GM21360 (cell line): ENCODE data around the gene TLCD3B.
"Not testable (repeated sequence)": the region's sequence is repeated elsewhere in the genome, so short reads cannot be mapped to it uniquely, and the experiment has no call there.

Experiments used
- ATAC-seq: cut with Tn5 transposase; IDR thresholded peaks from one replicate; pipeline ENCODE4 v1.9.1; 2021; ENCODE audit warnings: mild to moderate bottlenecking, moderate library complexity; ENCODE audit not compliant: unreplicated experiment

The TLCD3B gene

DNA sequence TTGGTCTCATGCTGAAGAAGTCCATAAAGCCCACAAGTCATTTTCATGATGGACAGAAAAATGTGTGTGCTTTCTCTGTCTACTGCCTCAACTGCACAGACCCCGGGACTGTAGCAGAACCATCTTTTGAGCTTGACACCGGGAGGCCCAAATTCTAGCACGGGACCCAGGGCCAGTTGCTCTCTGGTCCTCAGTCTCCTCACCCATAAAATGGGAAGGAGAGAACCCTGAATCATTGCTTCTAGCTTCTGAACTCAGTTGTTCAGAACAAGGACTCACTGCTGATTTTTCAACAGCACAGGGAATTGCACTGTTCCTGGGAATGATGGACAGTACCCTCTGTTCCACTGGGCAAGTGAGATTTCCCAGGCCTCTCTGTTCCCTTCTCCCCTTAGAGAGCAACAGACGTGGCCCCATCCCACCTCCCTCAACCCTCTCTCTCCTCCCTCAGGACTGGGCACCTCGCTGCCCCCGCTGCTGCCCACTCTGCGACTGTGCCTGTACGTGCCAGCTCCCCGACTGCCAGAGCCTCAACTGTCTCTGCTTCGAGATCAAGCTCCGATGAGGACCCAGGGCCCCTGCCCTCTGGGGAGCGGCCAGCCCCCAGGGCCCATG lies 32.3 kb upstream of the TLCD3B start:
- ATAC-seq: no peak

DNA sequence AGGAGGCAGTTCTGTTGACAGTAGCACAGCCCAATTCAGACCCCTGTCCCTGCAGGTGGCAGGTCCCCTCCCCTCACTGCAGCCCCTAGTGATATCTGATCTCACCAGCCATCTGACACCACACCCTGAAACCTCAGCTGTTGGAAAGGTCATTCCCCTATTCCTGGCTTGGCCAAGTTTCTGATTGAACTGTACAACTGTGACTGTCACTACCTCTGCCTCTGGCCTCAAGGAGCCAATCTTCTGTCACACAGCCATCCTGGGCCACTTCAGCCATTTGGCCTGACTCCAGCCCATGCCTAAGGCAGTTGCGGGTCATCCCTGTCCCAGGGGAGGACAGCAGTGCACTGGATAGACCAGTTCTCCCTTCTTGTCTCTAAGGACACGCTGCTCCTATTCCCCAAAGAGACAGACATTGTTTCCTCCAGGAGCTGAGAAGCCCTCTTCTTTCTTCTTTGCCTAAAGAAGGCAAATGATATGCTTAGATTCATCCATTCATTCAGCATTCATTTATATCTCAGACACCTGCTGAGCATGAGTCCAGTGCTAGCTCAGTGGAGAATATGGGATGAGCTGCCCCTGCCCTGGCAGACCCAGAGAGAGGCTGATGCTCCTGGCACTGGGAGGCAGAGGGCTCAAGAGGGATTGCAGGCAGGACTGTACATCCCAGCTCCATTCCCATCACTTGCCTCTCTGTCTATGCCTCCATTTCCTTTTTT lies 29.9 kb upstream of the TLCD3B start:
- ATAC-seq: no peak

DNA sequence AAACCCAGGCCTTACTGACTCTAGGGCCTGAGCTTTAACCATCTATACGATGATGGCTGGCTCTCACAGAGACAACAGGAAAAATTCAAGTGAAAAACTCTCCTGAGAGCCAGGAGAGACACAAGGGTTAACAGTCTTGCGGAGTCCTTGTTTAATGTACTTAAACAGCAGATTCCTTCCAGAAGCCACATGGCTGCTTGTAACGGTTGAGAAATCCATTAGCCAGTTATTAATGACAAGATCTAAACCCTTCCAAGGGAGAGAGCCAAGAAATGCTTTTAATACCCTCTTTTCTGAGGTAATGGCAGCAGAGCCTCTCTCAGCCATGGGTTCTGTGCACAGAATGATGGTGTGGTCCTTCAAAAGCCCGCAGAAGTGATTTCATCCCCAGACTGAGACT lies 29.3 kb upstream of the TLCD3B start:
- no peak for ATAC-seq

DNA sequence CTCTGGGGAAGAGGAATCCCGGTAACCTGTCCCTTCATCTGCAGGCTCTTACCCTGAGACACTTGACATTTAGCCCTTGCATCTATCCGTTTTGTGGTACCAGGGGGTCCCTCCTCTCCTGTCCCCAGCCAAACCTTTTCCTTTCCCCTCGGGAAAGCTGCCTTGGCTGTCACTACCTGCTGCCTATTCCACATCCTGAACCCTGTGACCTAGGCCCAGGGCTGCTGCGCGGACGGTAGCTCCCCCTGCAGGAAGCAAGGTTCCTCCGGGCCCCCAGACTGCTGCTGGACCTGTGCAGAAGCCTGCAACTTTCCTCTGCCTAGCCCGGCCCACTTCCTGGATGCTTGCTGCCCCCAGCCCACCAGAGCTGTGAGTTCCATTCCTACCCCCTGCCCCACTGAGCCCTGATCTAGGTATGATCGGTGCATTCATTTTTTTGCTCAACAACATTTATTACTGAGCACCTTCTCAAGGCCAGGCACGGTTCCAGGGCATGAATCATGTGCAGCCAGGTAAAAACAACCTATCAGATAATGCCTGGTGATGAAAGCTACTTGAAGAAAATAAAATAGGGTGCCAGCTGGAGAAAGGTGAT lies 24.0 kb upstream of the TLCD3B start:
- no peak for ATAC-seq

DNA sequence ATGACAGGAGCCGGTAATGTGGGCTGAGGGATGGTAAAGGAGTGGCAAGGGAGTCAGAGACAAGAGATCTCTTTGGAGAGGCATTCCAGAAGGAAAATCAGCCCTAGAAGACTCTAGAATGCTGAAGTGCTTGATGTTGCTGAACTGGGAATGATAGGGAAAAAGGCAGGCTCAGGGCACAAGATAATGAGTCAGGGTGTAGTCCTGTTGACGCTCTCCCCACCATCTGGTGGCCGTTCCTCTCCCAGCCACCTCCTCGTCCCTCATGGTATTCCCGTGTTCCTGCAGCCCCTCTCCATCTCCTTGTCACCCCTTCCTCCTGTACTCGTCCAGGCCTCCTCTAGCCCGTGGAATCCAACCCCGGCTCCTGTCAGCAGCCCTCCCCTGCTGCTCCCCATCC lies 23.4 kb upstream of the TLCD3B start:
- ATAC-seq: no peak

DNA sequence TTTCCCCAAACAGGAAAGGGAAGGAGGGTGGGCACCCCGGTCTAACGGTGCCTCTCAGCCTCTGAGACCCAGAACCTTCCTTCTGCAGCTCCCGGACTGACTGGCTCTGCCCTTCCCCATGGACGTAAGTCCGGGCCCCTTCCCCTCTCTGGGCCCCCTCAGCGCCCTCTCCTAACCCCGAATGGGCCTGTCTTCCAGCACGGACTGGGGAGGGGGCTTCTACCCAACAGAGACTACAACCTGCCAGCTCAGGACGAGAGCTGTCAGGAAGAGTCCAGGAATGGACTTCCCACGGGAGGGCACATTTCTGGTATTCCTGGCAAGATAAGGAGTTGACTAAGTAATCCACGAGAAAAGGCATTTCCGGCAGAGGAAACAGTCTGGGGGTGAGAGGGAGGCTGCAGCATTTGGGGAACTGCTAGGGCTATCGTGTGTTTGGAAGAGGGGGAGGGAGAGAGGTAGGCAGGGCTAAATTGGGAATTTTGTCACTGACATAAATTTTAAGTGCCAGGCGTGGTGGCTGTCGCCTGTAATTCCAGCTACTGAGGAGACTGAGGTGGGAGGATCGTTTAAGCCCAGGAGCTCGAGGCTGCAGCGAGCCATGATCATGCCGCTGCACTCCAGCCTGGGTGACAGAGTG lies 22.4 kb upstream of the TLCD3B start:
- peak; percentile 24 for ATAC-seq

DNA sequence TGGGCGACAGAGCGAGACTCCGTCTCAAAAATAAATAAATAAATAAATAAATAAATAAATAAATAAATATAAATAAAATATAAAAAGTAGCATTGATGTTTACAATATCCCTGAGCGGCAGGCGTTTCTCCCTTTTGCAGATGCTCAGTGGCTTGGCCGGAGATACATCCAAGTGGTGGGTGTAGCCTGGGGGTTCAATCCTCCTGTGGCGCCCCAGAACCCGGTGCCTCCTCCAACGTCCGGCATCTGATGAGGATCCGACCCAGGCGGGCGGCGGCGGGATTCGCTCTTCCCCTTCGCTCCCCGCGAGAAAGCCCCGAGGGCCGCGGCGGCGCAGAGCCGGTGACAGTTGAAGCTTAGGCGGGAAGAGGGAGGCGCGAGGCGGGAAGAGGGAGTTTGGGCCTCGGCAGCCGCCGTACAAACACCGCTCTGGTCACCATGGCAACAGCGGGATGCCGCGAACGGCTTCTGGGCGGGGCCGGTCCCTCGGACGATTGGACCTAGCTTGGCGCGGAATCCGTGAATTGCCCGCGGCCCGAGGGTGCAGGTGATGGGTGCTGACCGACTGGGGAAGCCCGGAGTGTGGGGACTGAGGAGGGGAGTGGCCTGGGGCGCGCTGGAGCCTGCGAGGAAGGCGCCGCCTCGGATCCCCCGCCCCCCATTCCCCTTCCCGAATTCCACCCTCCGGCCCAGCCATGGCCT lies 21.8 kb upstream of the TLCD3B start:
- peak; percentile 47 for ATAC-seq

DNA sequence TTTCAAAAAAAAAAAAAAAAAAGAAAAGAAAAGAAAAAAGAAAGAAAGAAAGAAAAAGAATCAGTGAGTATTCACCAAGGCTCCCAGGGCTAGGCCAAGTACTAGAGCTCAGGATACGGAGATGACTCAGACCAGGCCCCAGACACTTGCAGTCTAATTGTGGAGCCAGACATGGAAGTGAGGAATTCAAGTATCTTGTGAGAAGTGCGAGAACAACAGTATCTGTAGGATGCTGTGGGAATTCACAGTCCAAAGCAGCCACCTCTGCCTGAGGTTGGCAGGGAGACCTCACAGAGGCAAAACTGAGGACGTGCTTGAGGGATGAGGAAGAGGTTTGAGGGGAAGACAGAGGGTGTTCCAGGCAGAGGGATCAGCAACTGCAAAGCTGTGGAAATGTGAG lies 20.4 kb upstream of the TLCD3B start:
- no peak for ATAC-seq

DNA sequence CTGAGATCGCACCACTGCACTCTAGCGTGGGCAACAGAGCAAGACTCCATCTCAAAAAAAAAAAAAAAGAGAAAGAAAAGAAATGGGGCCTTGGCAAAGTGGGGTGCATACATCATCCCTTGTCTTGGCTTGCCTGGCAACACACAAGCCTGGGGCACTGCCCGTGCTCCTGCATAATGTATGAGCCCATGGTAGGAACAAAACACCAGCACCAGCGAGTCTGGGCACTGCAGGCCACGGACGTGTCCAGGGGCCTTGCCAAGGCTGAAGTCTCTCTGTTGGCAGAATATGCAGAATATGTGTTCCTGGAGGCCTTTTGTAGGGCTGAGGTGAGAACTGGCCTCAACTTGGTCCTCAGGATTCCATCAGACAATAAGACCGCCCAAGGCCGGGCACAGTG lies 18.8 kb upstream of the TLCD3B start:
- ATAC-seq: no peak

DNA sequence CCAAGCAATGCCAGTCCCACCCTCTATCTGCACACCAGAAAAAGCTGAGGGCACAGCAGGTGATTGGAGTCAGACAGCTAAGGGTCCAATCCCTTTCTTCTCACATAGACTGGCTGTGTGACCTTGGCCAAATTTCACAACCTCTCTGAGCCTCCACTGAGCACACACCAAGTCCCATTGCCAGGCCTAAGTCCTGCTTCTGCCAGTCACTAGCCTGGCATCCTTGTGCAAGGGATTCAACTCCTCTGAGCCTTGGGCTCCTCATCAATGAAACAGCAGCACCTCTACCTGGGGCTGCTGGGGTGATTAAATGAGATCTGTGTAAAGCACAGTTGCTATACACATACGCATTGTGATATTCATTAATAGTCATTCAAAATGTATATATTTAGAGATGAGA lies 15.5 kb upstream of the TLCD3B start:
- no peak for ATAC-seq

DNA sequence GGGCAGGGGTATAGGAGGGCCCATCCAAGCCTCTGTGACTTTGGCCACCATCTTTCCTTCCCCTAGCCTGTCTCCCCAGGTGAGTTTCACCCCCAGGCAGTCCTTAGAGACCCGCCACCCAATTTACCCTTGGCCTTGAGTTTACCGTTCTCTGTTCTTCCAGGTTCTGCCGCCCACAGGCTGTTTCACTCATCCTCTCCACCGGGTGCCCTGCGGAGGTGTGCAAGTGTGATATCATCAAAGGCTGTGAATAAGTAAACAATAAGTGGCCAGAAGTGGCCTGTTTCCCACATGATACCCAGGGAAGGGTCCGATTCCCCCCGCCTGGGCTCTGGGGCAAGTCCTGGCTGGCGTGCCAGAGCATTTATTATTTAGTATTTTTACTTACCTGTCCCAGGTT lies 15.1 kb upstream of the TLCD3B start:
- no peak for ATAC-seq

DNA sequence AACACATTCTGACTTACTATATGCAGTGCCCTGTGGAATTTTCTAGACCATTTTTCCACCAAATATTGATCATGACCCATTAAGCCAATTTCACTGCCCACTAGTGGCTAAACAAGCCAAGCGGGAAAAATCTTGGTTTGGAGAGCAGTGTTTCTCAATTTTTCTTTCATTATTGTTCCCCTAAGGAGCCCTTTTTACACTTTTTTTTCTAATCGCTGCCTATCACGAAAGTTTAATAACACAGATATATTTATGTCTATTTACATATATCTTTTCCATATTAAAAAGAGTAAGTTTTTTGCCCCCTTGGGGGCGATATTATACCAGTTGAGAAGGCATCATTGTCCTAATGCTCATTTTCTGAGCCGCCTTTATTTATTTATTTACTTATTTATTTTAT lies 10.8 kb upstream of the TLCD3B start:
- no peak for ATAC-seq

DNA sequence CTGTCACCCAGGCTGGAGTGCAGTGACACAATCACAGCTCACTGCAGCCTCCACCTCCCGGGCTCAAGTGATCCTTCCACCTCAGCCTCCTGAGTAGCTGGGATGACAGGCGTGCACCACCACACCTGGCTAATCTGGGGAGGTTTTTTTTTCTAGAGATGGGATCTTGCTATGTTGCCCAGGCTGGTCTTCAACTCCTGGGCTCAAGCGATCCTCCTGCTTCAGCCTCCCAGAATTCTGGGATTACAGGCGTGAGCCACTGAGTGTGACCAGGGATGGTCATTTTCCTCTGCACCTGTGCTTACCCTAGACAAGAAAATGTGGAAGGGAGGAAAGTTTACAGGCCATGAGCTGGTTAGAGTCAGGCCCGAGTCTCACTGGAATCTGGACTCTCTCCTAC lies 9.6 kb upstream of the TLCD3B start:
- ATAC-seq: not testable (repeated sequence)

DNA sequence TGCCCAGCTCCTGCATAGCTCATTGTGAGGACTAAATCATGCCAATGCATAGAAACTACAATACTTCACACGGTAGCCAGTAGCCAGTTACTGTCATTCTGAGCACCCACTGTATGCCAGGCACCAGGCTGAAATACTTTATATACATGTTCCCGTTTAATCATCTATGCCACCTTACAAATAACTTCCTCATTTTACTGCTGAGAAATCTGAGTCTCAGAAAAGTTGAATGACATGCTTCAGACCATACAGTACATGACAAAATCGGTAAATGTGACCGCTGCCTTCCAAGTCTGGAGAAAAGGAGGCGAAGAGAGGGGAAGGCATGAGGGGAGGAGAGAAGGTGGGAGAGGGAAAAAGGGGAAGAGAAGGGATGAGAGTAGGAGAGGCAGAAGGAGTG lies 9.2 kb upstream of the TLCD3B start:
- no peak for ATAC-seq

DNA sequence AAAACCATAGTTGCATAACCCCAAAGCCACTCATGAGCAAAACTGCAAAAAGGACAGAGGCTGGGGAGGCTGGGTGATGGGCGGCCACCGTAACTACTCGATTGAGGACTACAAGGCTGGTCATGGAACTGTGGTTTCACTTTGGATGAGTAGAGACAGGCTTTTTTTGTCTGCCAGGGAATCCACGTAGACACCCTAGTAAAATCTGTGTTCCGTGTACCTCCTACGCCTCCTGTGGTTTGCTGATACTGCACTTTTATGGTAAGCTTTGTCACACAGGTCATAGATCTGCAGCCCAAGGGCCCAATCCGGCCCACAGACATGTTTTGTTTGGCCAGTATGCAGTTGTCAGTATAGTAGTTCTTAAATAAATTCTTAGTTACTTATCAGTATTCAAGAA lies 2.2 kb upstream of the TLCD3B start:
- no peak for ATAC-seq

DNA sequence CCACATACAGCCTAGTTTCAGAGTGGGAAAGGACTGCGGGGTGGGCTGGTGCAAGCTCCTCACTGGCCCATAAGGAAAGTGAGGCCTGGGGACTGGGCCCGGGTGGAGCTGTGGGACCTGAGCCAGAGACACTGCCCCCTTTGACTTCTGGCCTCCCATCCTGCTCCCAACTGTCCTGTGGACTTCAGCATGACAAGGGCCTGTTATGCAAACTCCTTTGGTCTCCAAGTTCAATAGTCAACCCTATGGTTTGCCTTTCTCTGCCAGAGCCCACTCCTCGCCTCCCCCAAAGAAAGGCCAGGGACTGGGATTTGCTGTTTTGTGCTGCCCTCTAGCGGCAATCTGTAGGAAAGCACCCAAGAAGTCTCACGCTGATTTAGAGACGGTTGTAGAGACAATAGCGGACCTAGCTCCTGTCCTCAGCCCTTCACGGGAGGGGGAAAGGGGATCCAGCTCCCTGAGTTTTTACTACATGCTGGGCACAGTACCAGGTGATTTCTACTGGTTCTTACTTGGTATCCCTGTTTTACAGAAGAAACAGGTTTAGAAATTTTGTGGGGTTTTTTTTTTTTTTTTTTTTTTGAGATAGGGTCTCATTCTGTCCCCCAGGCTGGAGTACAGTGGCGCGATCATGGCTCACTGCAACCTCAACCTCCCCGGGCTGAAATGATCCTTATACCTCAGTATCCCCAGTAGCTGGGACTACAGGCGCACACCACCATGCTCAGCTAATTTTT lies 1.2 kb upstream of the TLCD3B start:
- no peak for ATAC-seq

DNA sequence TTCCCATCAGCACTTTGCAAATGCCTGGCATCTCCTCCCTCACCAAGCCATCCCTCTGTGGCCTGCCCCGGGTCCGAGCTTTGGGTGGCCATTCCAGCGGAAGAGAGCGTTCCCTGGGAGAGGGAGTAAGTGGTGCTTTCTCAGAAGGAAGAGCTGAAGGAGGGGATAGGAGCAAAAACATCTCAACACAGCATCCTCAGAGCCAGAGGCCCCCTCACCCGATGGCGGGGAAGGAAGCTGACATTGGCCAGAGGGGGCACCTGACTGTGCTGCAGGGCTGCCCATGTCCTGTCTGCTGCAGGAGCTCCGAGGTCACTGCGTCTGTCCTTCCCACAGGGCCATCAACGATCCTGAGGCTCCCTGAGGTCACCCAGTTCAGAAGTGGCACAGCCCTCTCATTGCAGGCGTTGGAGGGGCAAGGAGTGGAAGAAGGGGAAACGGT lies 427 bp upstream of the TLCD3B start:
- no peak for ATAC-seq

DNA sequence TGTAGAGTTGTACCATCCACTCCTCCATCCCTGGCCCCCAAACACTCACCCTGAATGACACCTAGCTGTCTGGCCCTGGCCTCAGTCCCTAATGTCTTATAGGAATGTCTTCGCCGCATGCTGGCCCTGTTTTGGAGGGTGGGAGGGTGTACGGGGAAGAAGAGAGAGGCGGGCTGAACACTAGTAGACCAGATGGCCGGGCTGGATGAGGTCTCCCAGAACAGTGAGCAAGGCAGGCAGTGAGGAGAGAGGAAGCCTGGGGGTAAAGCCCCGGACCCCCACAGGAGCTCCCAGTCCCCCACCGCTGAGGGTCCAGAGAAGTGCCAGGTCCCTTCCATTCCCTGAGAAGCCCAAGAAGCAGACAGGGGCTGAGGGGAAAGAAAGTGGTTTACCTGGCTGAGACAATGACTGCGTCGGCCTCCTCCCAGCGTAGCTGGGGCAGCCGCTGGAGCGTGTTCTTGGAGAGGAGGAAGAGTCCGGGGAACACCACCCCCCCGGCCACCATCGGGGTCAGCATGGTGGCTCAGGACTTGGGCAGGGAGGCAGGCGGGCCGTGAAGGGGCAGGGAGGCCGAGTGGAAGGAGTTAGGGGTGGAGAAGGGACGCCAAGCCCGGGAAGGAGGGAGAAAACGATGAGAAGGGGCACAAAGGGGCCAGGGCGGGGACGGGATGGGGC lies 923 bp downstream of the TLCD3B start:
- no peak for ATAC-seq

DNA sequence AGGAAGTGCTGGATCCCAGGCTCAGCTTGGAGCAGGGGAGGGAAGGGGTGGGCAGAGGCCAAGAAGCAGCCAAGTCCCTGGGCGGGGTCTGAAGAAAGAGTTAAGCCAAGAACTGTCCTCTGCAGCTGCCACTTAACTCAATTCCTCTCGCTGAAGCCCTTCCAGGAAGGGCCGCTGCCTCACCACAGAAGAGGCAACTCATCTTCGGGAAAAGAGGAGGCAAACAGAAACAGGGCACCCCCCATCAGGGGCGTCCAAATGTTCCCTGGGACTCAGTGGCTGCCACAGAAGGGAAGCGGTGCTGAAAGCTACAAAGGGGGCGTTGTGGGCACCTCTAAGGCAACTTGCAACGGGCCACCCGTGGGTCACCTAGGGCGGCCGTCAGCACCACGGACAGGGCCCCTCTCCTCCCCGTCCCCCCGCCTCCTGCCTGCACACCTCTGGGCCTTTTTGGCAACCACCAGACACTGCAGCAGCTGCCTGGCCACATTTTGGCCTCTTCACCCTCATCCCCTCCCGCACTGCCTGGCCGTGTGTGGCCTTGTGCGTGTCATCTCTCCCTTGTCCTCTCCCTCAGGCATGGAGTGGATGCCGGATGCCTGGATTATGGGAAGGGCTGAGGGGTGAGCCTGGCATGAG lies 2.5 kb downstream of the TLCD3B start:
- ATAC-seq: no peak
